Measurements from ENCODE around the gene ZNF563. TPM values are rescaled to one million over a fixed set of nuclear protein-coding genes. Genes with fewer than 3 reads are reported as not detected.

Gene ZNF563
- total RNA-seq (1 to 10 TPM in 4 of 5 donors, under 1 TPM in 1; 0.58 to 9.4 (median 3.1) TPM), polyA plus RNA-seq (1 to 10 TPM in 2 of 3 donors, under 1 TPM in 1; 0.76 to 1.7 (median 1.4) TPM)
- long read RNA-seq, donor 1, partial matches to known transcripts = 0 of 2 reads
- long read RNA-seq, donor 1, other reads (novel, unspliced or antisense) = 0 of 2 reads
- long read RNA-seq, donor 2 = 0 reads
- long read RNA-seq, donor 3 = 0 reads
- long read RNA-seq, donor 4 = 0 reads
- long read RNA-seq, donor 5, partial matches to known transcripts = 0 of 1 reads
- long read RNA-seq, donor 5, other reads (novel, unspliced or antisense) = 0 of 1 reads
- long read RNA-seq, donor 6 = 0 reads
- long read RNA-seq, donor 7 = 0 reads
- long read RNA-seq, donor 8, partial matches to known transcripts = 0 of 1 reads
- long read RNA-seq, donor 8, other reads (novel, unspliced or antisense) = 0 of 1 reads
- long read RNA-seq, donor 9, partial matches to known transcripts = 0 of 1 reads
- long read RNA-seq, donor 9, other reads (novel, unspliced or antisense) = 0 of 1 reads
- long read RNA-seq, donor 10 = 0 reads

- Histone ChIP-seq H3K4me1 (peaks cover 5 to 27% (median 18%) of the 10 kb centered on the region in 4 donors), H3K27ac (peak within 1 kb of the TSS; percentile 83 to 93 (median 92)), H3K27me3 (no peaks in the 10 kb centered on the region), H3K9me3 (no peaks in the 10 kb centered on the region), H3K36me3 (no peaks in the 10 kb centered on the region), H3K4me3 (peak within 1 kb of the TSS; percentile 72 to 86 (median 82))
- WGBS, 5 donors = 1 to 8% (median 2%) methylated on average over 12 to 55 of the region's 55 CpGs
- DNase-seq = peak; percentile 98 to 99
- intact Hi-C loops (cut with DNase I; ENCODE audit: low total_unique reads) = no loop called here
- no peak for TF ChIP-seq EP300 (IDR thresholded peaks at IDR 0.05)
- TF ChIP-seq, protein P1, sequence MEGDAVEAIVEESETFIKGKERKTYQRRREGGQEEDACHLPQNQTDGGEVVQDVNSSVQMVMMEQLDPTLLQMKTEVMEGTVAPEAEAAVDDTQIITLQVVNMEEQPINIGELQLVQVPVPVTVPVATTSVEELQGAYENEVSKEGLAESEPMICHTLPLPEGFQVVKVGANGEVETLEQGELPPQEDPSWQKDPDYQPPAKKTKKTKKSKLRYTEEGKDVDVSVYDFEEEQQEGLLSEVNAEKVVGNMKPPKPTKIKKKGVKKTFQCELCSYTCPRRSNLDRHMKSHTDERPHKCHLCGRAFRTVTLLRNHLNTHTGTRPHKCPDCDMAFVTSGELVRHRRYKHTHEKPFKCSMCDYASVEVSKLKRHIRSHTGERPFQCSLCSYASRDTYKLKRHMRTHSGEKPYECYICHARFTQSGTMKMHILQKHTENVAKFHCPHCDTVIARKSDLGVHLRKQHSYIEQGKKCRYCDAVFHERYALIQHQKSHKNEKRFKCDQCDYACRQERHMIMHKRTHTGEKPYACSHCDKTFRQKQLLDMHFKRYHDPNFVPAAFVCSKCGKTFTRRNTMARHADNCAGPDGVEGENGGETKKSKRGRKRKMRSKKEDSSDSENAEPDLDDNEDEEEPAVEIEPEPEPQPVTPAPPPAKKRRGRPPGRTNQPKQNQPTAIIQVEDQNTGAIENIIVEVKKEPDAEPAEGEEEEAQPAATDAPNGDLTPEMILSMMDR (IDR thresholded peaks at IDR 0.05) = no peak
- TF ChIP-seq POLR2A (IDR thresholded peaks at IDR 0.05) = peak in 1 of 4 donors; percentile 7
- peak; percentile 48 to 88 (median 84) for TF ChIP-seq POLR2AphosphoS5 (IDR thresholded peaks at IDR 0.05)
These were observed at the start of gene ZNF563 for GRCh38 chr19:12333162-12334159. Gene ZNF563, minus strand, starts transcription at chr19:12333633. Its CDS starts 151 bp downstream, at chr19:12333482.

- Histone ChIP-seq H3K36me3 (peaks cover 8 to 50% (median 35%) of the 10 kb centered on the region in 4 donors), H3K27ac (no peak overlapping the region), H3K4me3 (no peak overlapping the region), H3K9me3 (peaks cover 16 to 75% (median 43%) of the 10 kb centered on the region in 4 donors), H3K4me1 (no peaks in the 10 kb centered on the region), H3K27me3 (no peaks in the 10 kb centered on the region)
- intact Hi-C loops (cut with DNase I; ENCODE audit: low total_unique reads) = no loop called here
- DNase-seq = no peak
- 52 to 92% (median 91%) methylated on average over 2 of the region's 2 CpGs for WGBS, 5 donors
- TF ChIP-seq POLR2A (IDR thresholded peaks at IDR 0.05) (no peak), POLR2AphosphoS5 (IDR thresholded peaks at IDR 0.05) (no peak)
- TF ChIP-seq, protein P1 (IDR thresholded peaks at IDR 0.05) = no peak
These were observed 47.0 kb upstream of the ZNF563 start for GRCh38 chr19:12380444-12380737.

DNA sequence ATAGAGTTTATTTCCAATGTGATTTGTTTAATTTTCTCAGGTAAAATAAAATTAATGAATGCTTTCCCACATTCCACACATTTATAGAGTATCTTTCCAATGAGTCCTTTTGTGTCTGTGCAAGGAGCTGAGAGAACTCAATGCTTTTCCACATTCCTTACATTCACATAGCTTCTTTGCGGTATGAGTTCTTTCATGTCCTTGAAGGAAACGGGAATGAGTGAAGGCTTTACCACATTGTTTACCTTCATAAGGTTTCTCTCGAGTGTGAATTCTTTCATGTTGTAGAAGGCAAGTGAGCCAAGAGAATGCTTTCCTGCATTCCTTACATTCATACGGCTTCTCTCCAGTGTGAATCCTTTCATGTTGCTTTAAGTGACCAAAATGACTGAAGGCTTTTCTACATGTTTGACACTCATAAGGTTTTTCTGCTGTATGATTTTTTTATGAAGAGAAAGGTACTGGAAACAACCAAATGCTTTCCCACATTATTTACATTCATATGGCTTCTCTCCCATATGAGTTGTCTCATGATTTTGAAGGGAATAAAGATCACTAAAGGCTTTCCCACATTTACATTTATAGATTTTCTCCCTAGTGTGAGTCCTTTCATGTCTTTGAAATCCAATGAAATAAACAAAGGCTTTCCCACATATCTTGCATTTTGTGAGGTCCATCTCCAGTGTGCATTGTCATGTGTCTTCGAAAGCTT, 46.5 kb upstream of the ZNF563 start:
- TF ChIP-seq EP300 (IDR thresholded peaks at IDR 0.05) = no peak
- TF ChIP-seq POLR2AphosphoS5 (IDR thresholded peaks at IDR 0.05) = no peak
- TF ChIP-seq, protein P1 (IDR thresholded peaks at IDR 0.05) = no peak
- TF ChIP-seq POLR2A (IDR thresholded peaks at IDR 0.05) = no peak
- no peak for DNase-seq
- H3K4me1 ChIP-seq = no peaks in the 10 kb centered on the region
- peaks cover 8 to 50% (median 35%) of the 10 kb centered on the region in 4 donors for H3K36me3 ChIP-seq
- H3K27me3 ChIP-seq = no peaks in the 10 kb centered on the region
- WGBS, 5 donors = 85 to 96% (median 94%) methylated on average over 5 of the region's 5 CpGs
- no peak overlapping the region for H3K4me3 ChIP-seq
- H3K27ac ChIP-seq = no peak overlapping the region
- H3K9me3 ChIP-seq = peaks cover 16 to 75% (median 43%) of the 10 kb centered on the region in 4 donors
- intact Hi-C loops (cut with DNase I; ENCODE audit: low total_unique reads) = no loop called here
